Mesothelial cell of epicardium (in vitro differentiated cells): Measurements from ENCODE around the gene SNX27. TPM values are rescaled to one million over a fixed set of nuclear protein-coding genes. Genes with fewer than 3 reads are reported as not detected.

Source experiments
- DNase-seq, 2 experiments: peaks; one replicate each; pipeline ENCODE4 v3.0.0; 2021; ENCODE audit warnings: low spot score in 2 of 2; ENCODE audit not compliant: unreplicated experiment in 2 of 2
- H3K27ac Mint-ChIP-seq: 2 replicates; pipeline ENCODE4 v1.8.0; 2021; ENCODE audit warnings: mixed read lengths
- H3K27me3 Mint-ChIP-seq: 2 replicates; pipeline ENCODE4 v1.8.0; 2021; ENCODE audit warnings: low read depth, mixed read lengths
- H3K36me3 Mint-ChIP-seq: 2 replicates; pipeline ENCODE4 v1.8.0; 2021; ENCODE audit warnings: mixed read lengths
- H3K4me1 Mint-ChIP-seq: 2 replicates; pipeline ENCODE4 v1.8.0; 2021; ENCODE audit warnings: mixed read lengths
- H3K4me3 Mint-ChIP-seq: 2 replicates; pipeline ENCODE4 v1.8.0; 2021; ENCODE audit warnings: mild to moderate bottlenecking, moderate library complexity, mixed read lengths
- H3K9me3 Mint-ChIP-seq: 2 replicates; pipeline ENCODE4 v1.8.0; 2021; ENCODE audit warnings: mixed read lengths
- CTCF ChIP-seq: fragments of 200-600 bp; sonication (generic); IDR thresholded peaks from one replicate; pipeline ENCODE4 v1.5.0; 2021; ENCODE audit warnings: antibody characterized with exemption; ENCODE audit not compliant: unreplicated experiment
- total RNA-seq: library from RNA; stranded (reverse); gene quantifications from 3 replicates; pipeline ENCODE4 v1.2.1, GENCODE V29; 2021

Gene SNX27
- total RNA-seq, 1 donor from 2014 or later: 44.0 TPM

- H3K4me3 Mint-ChIP-seq: no peak overlapping the region
- no peaks in the 10 kb centered on the region for H3K4me1 Mint-ChIP-seq
- H3K27me3 Mint-ChIP-seq: no peaks in the 10 kb centered on the region
- peaks cover 38% of the 10 kb centered on the region for H3K36me3 Mint-ChIP-seq
- TF ChIP-seq CTCF: no peak
- H3K9me3 Mint-ChIP-seq: no peaks in the 10 kb centered on the region
- H3K27ac Mint-ChIP-seq: no peak overlapping the region
- DNase-seq: no peak
Measured at GRCh38 chr1:151570819-151571218, 41.0 kb upstream of the SNX27 start.

GRCh38 chr1:151574575-151575529 is 37.0 kb upstream of the SNX27 start:
- Mint-ChIP-seq H3K4me3 (no peak overlapping the region), H3K36me3 (peaks cover 25% of the 10 kb centered on the region), H3K27me3 (no peaks in the 10 kb centered on the region), H3K27ac (no peak overlapping the region), H3K4me1 (no peaks in the 10 kb centered on the region), H3K9me3 (no peaks in the 10 kb centered on the region)
- DNase-seq: no peak
- no peak for TF ChIP-seq CTCF

- peaks cover 30% of the 10 kb centered on the region for H3K36me3 Mint-ChIP-seq
- H3K4me3 Mint-ChIP-seq: no peak overlapping the region
- H3K27me3 Mint-ChIP-seq: no peaks in the 10 kb centered on the region
- H3K27ac Mint-ChIP-seq: no peak overlapping the region
- H3K9me3 Mint-ChIP-seq: no peaks in the 10 kb centered on the region
- H3K4me1 Mint-ChIP-seq: no peaks in the 10 kb centered on the region
- no peak for TF ChIP-seq CTCF
- no peak for DNase-seq
Measured at GRCh38 chr1:151577173-151577572, 34.7 kb upstream of the SNX27 start.

GRCh38 chr1:151578941-151579340 is 32.9 kb upstream of the SNX27 start:
- Mint-ChIP-seq H3K36me3 (peaks cover 28% of the 10 kb centered on the region), H3K4me1 (no peaks in the 10 kb centered on the region)

GRCh38 chr1:151579436-151580225 is 32.2 kb upstream of the SNX27 start:
- Mint-ChIP-seq H3K9me3 (no peaks in the 10 kb centered on the region), H3K27ac (no peak overlapping the region), H3K4me1 (peaks cover 7% of the 10 kb centered on the region), H3K36me3 (peaks cover 24% of the 10 kb centered on the region), H3K4me3 (no peak overlapping the region), H3K27me3 (no peaks in the 10 kb centered on the region)
- no peak for DNase-seq
- TF ChIP-seq CTCF: no peak

More at GRCh38 chr1:151578941-151579340, 32.9 kb upstream of the SNX27 start:
- no peaks in the 10 kb centered on the region for H3K9me3 Mint-ChIP-seq
- H3K27me3 Mint-ChIP-seq: no peaks in the 10 kb centered on the region
- no peak overlapping the region for H3K27ac Mint-ChIP-seq
- no peak for DNase-seq
- no peak overlapping the region for H3K4me3 Mint-ChIP-seq
- no peak for TF ChIP-seq CTCF
